Gastroesophageal sphincter (tissue), 4 donors: Measurements from ENCODE around the gene GBA2. TPM values are rescaled to one million over a fixed set of nuclear protein-coding genes. Genes with fewer than 3 reads are reported as not detected.
A peak's percentile ranks its signal among the peaks of the same experiment; 100 is the strongest.

Experiments used
- ATAC-seq: fragments of 150-250 bp; one replicate; pipeline ENCODE4 v1.9.1; 2016; ENCODE audit warnings: mild to moderate bottlenecking, moderate library complexity
- H3K27ac ChIP-seq, 4 donors: fragments of 200-600 bp; sonication (generic) in 3 of 4; 1 replicate in 3 of 4; 2 replicates in 1 of 4; pipeline ENCODE4 v1.5.1; 2016 to 2019
- H3K27me3 ChIP-seq: fragments of 200-600 bp; sonication (generic); one replicate; pipeline ENCODE4 v1.5.1; 2019
- H3K36me3 ChIP-seq, 2 donors: fragments of 200-600 bp; sonication (generic); one replicate each; pipeline ENCODE4 v1.5.1; 2019; ENCODE audit warnings: control low read depth in 1 of 2
- H3K4me1 ChIP-seq, 3 donors: fragments of 200-600 bp; sonication (generic); 1 replicate in 2 of 3; 2 replicates in 1 of 3; pipeline ENCODE4 v1.5.1; 2016 to 2019; ENCODE audit warnings: control low read depth in 2 of 3
- H3K4me3 ChIP-seq, 2 donors: fragments of 200-600 bp; sonication (generic); one replicate each; pipeline ENCODE4 v1.5.1; 2019; ENCODE audit warnings: mild to moderate bottlenecking in 1 of 2, moderate library complexity in 1 of 2
- H3K9me3 ChIP-seq, 3 donors: fragments of 200-600 bp; sonication (generic); one replicate each; pipeline ENCODE4 v1.5.1; 2017 to 2019; ENCODE audit warnings: control low read depth in 2 of 3
- EP300 ChIP-seq: sonication (generic); formaldehyde crosslinking; IDR thresholded peaks from one replicate; pipeline ENCODE4 v1.6.1; 2017; ENCODE audit warnings: antibody characterized with exemption, mild to moderate bottlenecking
- POLR2A ChIP-seq, 2 donors: fragments of 450-650 bp; IDR thresholded peaks; one replicate each; pipeline ENCODE4 v1.6.1; 2017; ENCODE audit warnings: antibody characterized with exemption in 2 of 2, mild to moderate bottlenecking in 2 of 2, moderate library complexity in 1 of 2
- POLR2AphosphoS5 ChIP-seq: sonication (generic); formaldehyde crosslinking; IDR thresholded peaks from one replicate; pipeline ENCODE4 v1.6.1; 2017; ENCODE audit warnings: antibody characterized with exemption
- WGBS, 2 donors: methylation state at CpG; one replicate each; pipeline ENCODE4 v1.1.5; 2018; ENCODE audit warnings: low coverage in 1 of 2; 5-methylcytosine and 5-hydroxymethylcytosine counted together
- total RNA-seq, 4 donors: library from RNA; depleted of rRNA; stranded (reverse); fragments of >200 nt; gene quantifications; one replicate each; pipeline ENCODE4 v1.1.0, GENCODE V29; 2016
- TF ChIP-seq, protein P1 (sequence below), 4 experiments: fragments of 200-600 bp in 2 of 4; fragments of 450-650 bp in 2 of 4; sonication (generic) in 1 of 4; IDR thresholded peaks; one replicate each; pipeline ENCODE4 v1.5.1; 2017 to 2019; ENCODE audit warnings: antibody characterized with exemption in 4 of 4, mild to moderate bottlenecking in 2 of 4, moderate library complexity in 2 of 4

Gene GBA2
- total RNA-seq, 4 donors from 2014 or later: 35.3 to 81.1 (median 54.3) TPM

DNA sequence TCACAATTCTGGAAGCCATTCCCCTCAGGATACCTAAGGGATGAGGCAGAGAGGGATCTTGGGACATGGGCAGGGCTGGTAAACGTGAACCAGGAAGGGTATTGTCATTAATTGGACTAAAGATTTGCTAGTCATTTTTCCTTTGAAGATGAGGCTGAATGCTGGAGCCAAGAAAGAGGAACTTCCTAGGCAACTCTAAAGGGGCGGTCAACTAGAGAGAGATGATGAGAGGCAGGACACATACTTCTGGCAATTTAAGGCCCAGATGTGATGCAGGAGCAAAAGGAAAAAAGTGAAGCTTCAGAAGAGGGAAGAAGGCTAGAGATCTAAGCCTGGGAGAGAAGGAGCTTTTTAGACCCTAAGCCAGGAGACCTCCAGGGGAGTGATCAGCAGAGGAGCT lies 5.6 kb downstream of the GBA2 start:
- WGBS, 2 donors: 50 to 51% methylated on average over 2 of the region's 2 CpGs
- peaks cover 0 to 58% (median 20%) of the 10 kb centered on the region in 3 donors for H3K4me1 ChIP-seq
- no peak for TF ChIP-seq POLR2AphosphoS5
- TF ChIP-seq, protein P1, sequence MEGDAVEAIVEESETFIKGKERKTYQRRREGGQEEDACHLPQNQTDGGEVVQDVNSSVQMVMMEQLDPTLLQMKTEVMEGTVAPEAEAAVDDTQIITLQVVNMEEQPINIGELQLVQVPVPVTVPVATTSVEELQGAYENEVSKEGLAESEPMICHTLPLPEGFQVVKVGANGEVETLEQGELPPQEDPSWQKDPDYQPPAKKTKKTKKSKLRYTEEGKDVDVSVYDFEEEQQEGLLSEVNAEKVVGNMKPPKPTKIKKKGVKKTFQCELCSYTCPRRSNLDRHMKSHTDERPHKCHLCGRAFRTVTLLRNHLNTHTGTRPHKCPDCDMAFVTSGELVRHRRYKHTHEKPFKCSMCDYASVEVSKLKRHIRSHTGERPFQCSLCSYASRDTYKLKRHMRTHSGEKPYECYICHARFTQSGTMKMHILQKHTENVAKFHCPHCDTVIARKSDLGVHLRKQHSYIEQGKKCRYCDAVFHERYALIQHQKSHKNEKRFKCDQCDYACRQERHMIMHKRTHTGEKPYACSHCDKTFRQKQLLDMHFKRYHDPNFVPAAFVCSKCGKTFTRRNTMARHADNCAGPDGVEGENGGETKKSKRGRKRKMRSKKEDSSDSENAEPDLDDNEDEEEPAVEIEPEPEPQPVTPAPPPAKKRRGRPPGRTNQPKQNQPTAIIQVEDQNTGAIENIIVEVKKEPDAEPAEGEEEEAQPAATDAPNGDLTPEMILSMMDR (IDR thresholded peaks at IDR 0.05): no peak
- TF ChIP-seq POLR2A (IDR thresholded peaks at IDR 0.05): no peak
- no peak for TF ChIP-seq EP300
- H3K27ac ChIP-seq: peak overlapping the region in 2 of 4 donors; percentile 36 to 58
- H3K36me3 ChIP-seq: peaks cover 0 to 67% of the 10 kb centered on the region in 2 donors
- no peaks in the 10 kb centered on the region for H3K9me3 ChIP-seq
- H3K4me3 ChIP-seq: no peak overlapping the region
- no peak for ATAC-seq
- H3K27me3 ChIP-seq: no peaks in the 10 kb centered on the region

DNA sequence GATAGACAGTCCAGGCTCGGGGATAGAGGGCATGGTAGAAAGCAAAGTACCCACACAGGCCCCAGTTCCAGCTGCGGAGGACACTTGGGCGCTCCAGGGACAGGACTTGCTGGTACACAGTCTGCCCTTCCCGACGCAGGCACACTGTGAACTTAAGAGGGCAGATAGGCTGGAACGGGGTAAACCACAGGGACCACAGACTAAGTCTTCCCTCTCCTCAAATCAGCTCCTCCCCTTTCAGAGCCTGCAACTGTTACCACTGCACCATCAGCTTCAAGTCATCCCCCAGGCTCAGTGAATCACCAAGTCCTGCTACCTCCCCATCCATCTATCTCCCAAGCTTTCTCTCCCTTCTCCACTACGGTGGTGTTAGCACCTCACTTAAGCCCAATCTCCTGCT lies 7.3 kb downstream of the GBA2 start:
- 63 to 68% methylated on average over 2 to 7 of the region's 7 CpGs for WGBS, 2 donors
- Histone ChIP-seq H3K27me3 (no peaks in the 10 kb centered on the region), H3K4me1 (peaks cover 0 to 47% (median 13%) of the 10 kb centered on the region in 3 donors), H3K9me3 (no peaks in the 10 kb centered on the region), H3K4me3 (no peak overlapping the region), H3K36me3 (peaks cover 0 to 84% of the 10 kb centered on the region in 2 donors), H3K27ac (peak overlapping the region in 2 of 4 donors; percentile 8 to 12)
- TF ChIP-seq, protein P1 (IDR thresholded peaks at IDR 0.05): no peak
- TF ChIP-seq POLR2A (IDR thresholded peaks at IDR 0.05) (no peak), EP300 (no peak), POLR2AphosphoS5 (no peak)
- no peak for ATAC-seq

DNA sequence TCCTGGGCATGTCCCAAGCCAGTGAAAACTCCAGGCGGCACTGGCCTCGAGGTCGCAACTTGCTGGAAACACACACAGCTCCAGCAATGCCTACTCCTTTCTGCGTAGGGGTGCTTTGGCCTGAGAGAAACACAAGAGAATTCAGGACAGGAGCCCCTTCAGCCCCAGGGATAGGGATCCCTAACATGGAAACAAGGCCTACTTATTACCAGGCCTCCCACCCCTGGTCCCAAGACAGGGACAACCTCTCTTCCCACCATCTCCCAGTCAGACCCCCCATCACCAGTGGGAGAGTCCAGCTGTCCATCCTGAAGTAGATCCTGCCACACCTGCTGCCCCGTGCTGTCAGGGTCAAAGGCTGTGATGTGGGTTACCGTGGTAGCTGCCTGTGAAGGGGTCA lies 8.8 kb downstream of the GBA2 start:
- H3K4me3 ChIP-seq: no peak overlapping the region
- 92% methylated on average over 4 of the region's 6 CpGs; no CpG with 5 or more reads in 1 of the 2 donors for WGBS, 2 donors

DNA sequence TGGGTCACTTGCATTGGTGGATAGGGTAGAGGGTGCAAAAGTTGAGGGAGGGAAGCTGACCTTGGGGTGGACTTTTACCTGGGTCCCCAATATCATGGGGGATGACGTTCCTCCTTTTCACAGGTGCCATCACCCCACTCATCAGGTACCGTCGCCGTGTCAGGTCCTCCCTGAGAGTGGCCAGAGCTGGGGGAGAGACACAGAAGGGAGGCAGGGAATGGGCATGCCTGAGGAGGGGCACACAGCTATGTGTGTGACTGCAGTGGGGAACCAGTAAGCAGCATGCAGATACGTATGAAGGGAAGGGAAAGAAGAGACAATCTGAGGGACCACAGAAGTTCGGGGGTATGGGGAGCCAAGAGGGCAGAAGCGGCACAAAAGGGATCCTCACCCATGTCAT lies 10.1 kb downstream of the GBA2 start:
- Histone ChIP-seq H3K27me3 (no peaks in the 10 kb centered on the region), H3K4me3 (no peak overlapping the region), H3K27ac (peak overlapping the region in 2 of 4 donors; percentile 8 to 45), H3K36me3 (peaks cover 0 to 100% of the 10 kb centered on the region in 2 donors), H3K4me1 (peaks cover 0 to 37% (median 0%) of the 10 kb centered on the region in 3 donors), H3K9me3 (no peaks in the 10 kb centered on the region)
- no peak for ATAC-seq
- WGBS, 2 donors: 74 to 83% methylated on average over 3 to 4 of the region's 7 CpGs
- no peak for TF ChIP-seq EP300
- no peak for TF ChIP-seq POLR2AphosphoS5
- no peak for TF ChIP-seq POLR2A (IDR thresholded peaks at IDR 0.05)
- TF ChIP-seq, protein P1 (IDR thresholded peaks at IDR 0.05): no peak

More for the DNA sequence above, 8.8 kb downstream of the GBA2 start:
- peaks cover 0 to 99% of the 10 kb centered on the region in 2 donors for H3K36me3 ChIP-seq
- no peaks in the 10 kb centered on the region for H3K9me3 ChIP-seq
- H3K27ac ChIP-seq: peak overlapping the region in 3 of 4 donors; percentile 3 to 45 (median 8)
- TF ChIP-seq POLR2A (IDR thresholded peaks at IDR 0.05) (no peak), EP300 (no peak), POLR2AphosphoS5 (no peak)
- TF ChIP-seq, protein P1 (IDR thresholded peaks at IDR 0.05): no peak
- no peaks in the 10 kb centered on the region for H3K27me3 ChIP-seq
- no peak for ATAC-seq
- peaks cover 0 to 43% (median 0%) of the 10 kb centered on the region in 3 donors for H3K4me1 ChIP-seq

DNA sequence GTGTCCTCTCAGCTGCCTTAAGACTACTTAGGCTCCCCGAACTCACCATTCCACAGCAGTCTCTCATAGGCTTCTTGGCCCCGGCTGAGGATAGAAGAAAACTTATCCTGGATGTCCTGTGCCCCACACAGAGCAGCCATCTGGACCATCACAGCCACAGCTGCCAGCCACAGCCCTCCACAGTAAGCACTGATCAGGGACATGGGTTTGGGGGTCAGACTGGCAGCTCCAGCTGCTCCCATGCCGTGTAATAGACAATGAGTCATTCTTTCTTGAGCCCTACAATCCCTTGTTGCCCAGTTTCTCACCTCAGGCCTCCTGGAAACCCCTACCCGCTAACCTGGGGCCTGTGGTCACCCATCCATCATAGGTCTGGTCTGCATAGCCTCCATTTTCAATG lies 10.8 kb downstream of the GBA2 start:
- Histone ChIP-seq H3K4me3 (no peak overlapping the region), H3K27me3 (no peaks in the 10 kb centered on the region), H3K9me3 (no peaks in the 10 kb centered on the region), H3K27ac (no peak overlapping the region), H3K36me3 (peaks cover 0 to 94% of the 10 kb centered on the region in 2 donors), H3K4me1 (peaks cover 0 to 37% (median 5%) of the 10 kb centered on the region in 3 donors)
- TF ChIP-seq POLR2A (IDR thresholded peaks at IDR 0.05) (no peak), EP300 (no peak)
- no peak for ATAC-seq
- 65% methylated on average over 2 of the region's 4 CpGs; no CpG with 5 or more reads in 1 of the 2 donors for WGBS, 2 donors
